HepG2 (cell line): ENCODE results near the gene GRB2. TPM values are rescaled to one million over a fixed set of nuclear protein-coding genes. Genes with fewer than 3 reads are reported as not detected.

Experiments
- ATAC-seq: fragments of 200-7000 bp; cut with Tn5 transposase; 3 replicates; pipeline ENCODE4 v1.9.1; 2020; ENCODE audit warnings: mild to moderate bottlenecking, moderate library complexity
- BruUV-seq: library from RNA; stranded (reverse); fragments of 400-500 nt; replicated peaks from 2 replicates; lab custom pipeline; 2021; lab: Mats Ljungman, UMichigan
- CTCF ChIA-PET: fragments of 300-600 bp; formaldehyde crosslinking; extraction: SDS; loops from one replicate; lab custom pipeline; 2021; ENCODE audit warnings: low total read pairs, inconsistent platforms, low intra/inter-chr PET ratio; lab: Yijun Ruan, JAX
- POLR2A ChIA-PET: fragments of 350-600 bp; sonication (Branson Sonifier 250); formaldehyde crosslinking; loops from one replicate; lab custom pipeline; 2020; ENCODE audit warnings: antibody characterized with exemption, inconsistent platforms; lab: Yijun Ruan, JAX
- DNase-seq: peaks from one replicate; pipeline ENCODE4 v3.0.0-alpha.2; 2015; ENCODE audit warnings: low spot score
- FAIRE-seq: peaks from 3 replicates; lab custom pipeline; 2011; peaks lifted over from hg19 to GRCh38; lab: Jason Lieb, UNC
- H2AFZ ChIP-seq: one replicate; pipeline ENCODE4 v1.6.1; 2011; ENCODE audit warnings: low read length, inconsistent platforms
- H3K27ac ChIP-seq: fragments of 300-600 bp; 3 replicates; pipeline ENCODE4 v1.8.0; 2011; ENCODE audit warnings: mixed run types, mild to moderate bottlenecking, mixed read lengths, low read length, inconsistent platforms; ENCODE audit not compliant: insufficient read depth; ENCODE audit errors: extremely low read length
- H3K27me3 ChIP-seq, 2 experiments: fragments of 200-600 bp in 1 of 2; 2 replicates in 1 of 2; 3 replicates in 1 of 2; pipeline versions ENCODE4 v1.6.0 to v1.8.0; 2011; ENCODE audit warnings: low read length in 2 of 2, mild to moderate bottlenecking in 2 of 2, moderate library complexity in 2 of 2, inconsistent platforms in 1 of 2; ENCODE audit not compliant: insufficient read depth in 2 of 2, control insufficient read depth in 1 of 2
- H3K36me3 ChIP-seq, 2 experiments: fragments of 200-600 bp in 1 of 2; replicated peaks in 1 of 2; 2 replicates in 1 of 2; 3 replicates in 1 of 2; pipeline versions ENCODE4 v1.5.1 to v1.8.0; 2011; ENCODE audit warnings: low read length in 2 of 2, inconsistent platforms in 1 of 2; ENCODE audit not compliant: insufficient read depth in 2 of 2, control insufficient read depth in 1 of 2
- H3K4me1 ChIP-seq: 2 replicates; pipeline ENCODE4 v1.5.1; 2012; ENCODE audit warnings: low read length, inconsistent platforms; ENCODE audit not compliant: insufficient read depth
- H3K4me2 ChIP-seq: 2 replicates; pipeline ENCODE4 v1.6.0; 2011; ENCODE audit warnings: low read depth, low read length, inconsistent platforms
- H3K4me3 ChIP-seq, 3 experiments: fragments of 200-600 bp in 1 of 3; sonication (generic), shearing (Covaris generic) in 1 of 3; replicated peaks in 1 of 3; 2 replicates each; pipeline ENCODE4 v1.5.1; 2011 to 2016; ENCODE audit warnings: low read length in 3 of 3, inconsistent platforms in 2 of 3, low read depth in 2 of 3, mild to moderate bottlenecking in 2 of 3, control low read depth in 1 of 3, mixed read lengths in 1 of 3; ENCODE audit not compliant: insufficient read depth in 1 of 3
- H3K79me2 ChIP-seq: one replicate; pipeline ENCODE4 v1.6.1; 2011; ENCODE audit warnings: low read length, inconsistent platforms; ENCODE audit not compliant: insufficient read depth
- H3K9ac ChIP-seq: 2 replicates; pipeline ENCODE4 v1.6.0; 2011; ENCODE audit warnings: mild to moderate bottlenecking, low read depth, low read length, inconsistent platforms; ENCODE audit not compliant: insufficient read depth
- H3K9me3 ChIP-seq: 2 replicates; pipeline ENCODE4 v1.5.1; 2012; ENCODE audit warnings: mild to moderate bottlenecking, low read length
- H4K20me1 ChIP-seq: 2 replicates; pipeline ENCODE4 v1.6.0; 2011; ENCODE audit warnings: inconsistent platforms, mild to moderate bottlenecking, low read length, moderate library complexity; ENCODE audit not compliant: insufficient read depth
- CHD2 ChIP-seq: IDR thresholded peaks from 2 replicates; pipeline ENCODE4 v1.6.1; 2011; ENCODE audit warnings: low read depth, low read length, improper control_type of control experiment
- ISX ChIP-seq: sonication (generic); formaldehyde crosslinking; conservative IDR thresholded peaks from 2 replicates; pipeline ENCODE4 v1.5.0; 2020; ENCODE audit warnings: missing genetic modification reagents
- RXRA ChIP-seq: sonication (generic); formaldehyde crosslinking; IDR thresholded peaks from 2 replicates; pipeline ENCODE4 v1.5.1; 2020; ENCODE audit warnings: missing genetic modification reagents
- SMAD9 ChIP-seq: sonication (generic); formaldehyde crosslinking; IDR thresholded peaks from 2 replicates; pipeline ENCODE4 v1.5.1; 2020; ENCODE audit warnings: mild to moderate bottlenecking, missing genetic modification reagents
- ZNF121 ChIP-seq: sonication (generic); formaldehyde crosslinking; IDR thresholded peaks from 2 replicates; pipeline ENCODE4 v1.5.0; 2020; ENCODE audit warnings: mild to moderate bottlenecking, missing genetic modification reagents
- ZNF770 ChIP-seq: sonication (generic); formaldehyde crosslinking; IDR thresholded peaks from 2 replicates; pipeline ENCODE4 v1.5.0; 2020; ENCODE audit warnings: mild to moderate bottlenecking, missing genetic modification reagents
- WGBS: methylation state at CpG from one replicate; pipeline ENCODE4 v1.1.6; 2017; ENCODE audit warnings: low lambda C conversion rate; 5-methylcytosine and 5-hydroxymethylcytosine counted together
- in situ Hi-C: cut with HindIII; loops from 2 replicates; pipeline ENCODE4 v1.10.0; 2017; ENCODE audit warnings: low pct_unique_long_range_greater_than_20kb; ENCODE audit not compliant: extremely low pct_ligation_motif_present
- intact Hi-C: fragments of 100-400 bp; cut with micrococcal nuclease; formaldehyde crosslinking; loops from one replicate; pipeline ENCODE4 v1.10.0; 2022; ENCODE audit not compliant: unreplicated experiment
- polyA plus RNA-seq, 8 experiments: library from polyadenylated mRNA; depleted of rRNA in 3 of 8; stranded (reverse) in 7 of 8; unstranded in 1 of 8; fragments of >200 nt; fragmentation: Illumina TruSeq in 4 of 8; extraction: Trizol in 4 of 8; gene quantifications; 2 replicates each; pipeline versions ENCODE4 v1.2.1 to v1.2.3, GENCODE V29; 2011 to 2016; ENCODE audit warnings: low read depth in 4 of 8, missing spikeins in 1 of 8, mixed read lengths in 1 of 8; ENCODE audit not compliant: insufficient read depth in 1 of 8
- total RNA-seq, 5 experiments: library from RNA; depleted of rRNA; stranded (reverse); fragments of >200 nt; fragmentation: Illumina TruSeq; extraction: Trizol; gene quantifications; 2 replicates each; pipeline ENCODE4 v1.2.3, GENCODE V29; 2016; ENCODE audit warnings: low read depth in 1 of 5
- TF ChIP-seq, protein P1 (sequence below), 2 experiments: sonication (generic) in 1 of 2; formaldehyde crosslinking in 1 of 2; IDR thresholded peaks; 2 replicates each; pipeline versions ENCODE4 v1.6.1 to v1.9.0; 2014 to 2022; ENCODE audit warnings: antibody characterized with exemption in 1 of 2, borderline replicate concordance in 1 of 2, inconsistent platforms in 1 of 2, low read depth in 1 of 2, missing genetic modification reagents in 1 of 2
- TF ChIP-seq, protein P2 (sequence below): sonication (generic); IDR thresholded peaks from 2 replicates; pipeline ENCODE4 v1.6.1; 2016; ENCODE audit warnings: low read depth, borderline replicate concordance

Gene GRB2
- total and polyA plus RNA-seq, 2 of the 13 experiments (the other 11 are each of a cell fraction or from before 2014, with no cell fraction given) = 84.6 to 92.3 TPM

GRCh38 chr17:75400326-75400939 is 5.0 kb downstream of the GRB2 start:
- H3K36me3 ChIP-seq = peaks cover 2 to 5% of the 10 kb centered on the region in 2 experiments; a peak in 2 of 5 replicates
- H3K4me2 ChIP-seq = no peak overlapping the region
- intact Hi-C loops = no loop called here
- WGBS = 97% methylated on average over 8 of the region's 8 CpGs
- H2AFZ ChIP-seq = no peak overlapping the region
- in situ Hi-C loops = no loop called here
- CTCF ChIA-PET = no interaction called here
- DNase-seq (no peak), FAIRE-seq (no peak), ATAC-seq (no peak)
- POLR2A ChIA-PET = no interaction called here
- peaks cover 30% of the 10 kb centered on the region for H4K20me1 ChIP-seq
- no peaks in the 10 kb centered on the region; a peak in 1 of 5 replicates for H3K27me3 ChIP-seq
- no peak overlapping the region for H3K4me3 ChIP-seq
- peaks cover 95% of the 10 kb centered on the region for H3K79me2 ChIP-seq
- no peak overlapping the region for H3K27ac ChIP-seq
- peaks cover 58% of the 10 kb centered on the region for H3K4me1 ChIP-seq
- TF ChIP-seq ISX (CRISPR knock-in tag) (no peak), SMAD9 (CRISPR knock-in tag) (no peak), RXRA (CRISPR knock-in tag) (0 out of 2 replicates have a peak, but pooled peaks have one; percentile 24)
- BruUV-seq = no TSS peak
- no peak overlapping the region for H3K9ac ChIP-seq
- H3K9me3 ChIP-seq = no peaks in the 10 kb centered on the region

DNA sequence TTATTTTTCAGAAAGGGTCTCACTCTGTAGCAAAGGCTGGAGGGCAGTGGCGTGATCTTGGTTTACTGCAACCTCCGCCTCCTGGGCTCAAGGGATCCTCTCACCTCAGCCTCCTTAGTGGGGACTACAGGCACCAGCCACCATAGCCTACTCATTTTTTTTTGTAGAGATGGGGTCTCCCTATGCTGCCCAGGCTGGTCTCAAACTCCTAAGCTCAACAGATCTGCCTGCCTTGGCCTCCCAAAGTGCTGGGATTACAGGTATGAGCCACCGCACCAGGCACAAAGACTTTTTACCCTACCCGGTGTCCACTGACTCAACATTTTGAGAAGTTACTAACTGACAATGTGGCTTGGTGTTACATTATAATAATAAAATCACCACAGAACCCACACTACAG is 7.2 kb downstream of the GRB2 start:
- H3K36me3 ChIP-seq = peaks cover 2 to 5% of the 10 kb centered on the region in 2 experiments; a peak in 2 of 5 replicates
- ATAC-seq (no peak), FAIRE-seq (no peak), DNase-seq (no peak)
- H3K79me2 ChIP-seq = peaks cover 95% of the 10 kb centered on the region
- ChIA-PET CTCF (no interaction called here), POLR2A (interaction anchor here (2.2 kb wide), 1 partner anchor 15 kb away, joined by 7 read pairs; no protein-coding TSS in a partner anchor)
- H3K4me2 ChIP-seq = no peak overlapping the region
- BruUV-seq = no TSS peak
- H3K9me3 ChIP-seq = no peaks in the 10 kb centered on the region
- intact Hi-C loops (no loop called here), in situ Hi-C loops (no loop called here)
- H3K4me1 ChIP-seq = peaks cover 62% of the 10 kb centered on the region
- H2AFZ ChIP-seq = no peak overlapping the region
- H3K9ac ChIP-seq = no peak overlapping the region
- peaks cover 0 to 3% of the 10 kb centered on the region in 2 experiments; a peak in 1 of 5 replicates for H3K27me3 ChIP-seq
- peaks cover 30% of the 10 kb centered on the region for H4K20me1 ChIP-seq
- no peak overlapping the region for H3K4me3 ChIP-seq
- WGBS = 91% methylated on average over 4 of the region's 4 CpGs
- no peak overlapping the region for H3K27ac ChIP-seq
- TF ChIP-seq CHD2 (no peak), ZNF770 (CRISPR knock-in tag) (peak; percentile 22), ZNF121 (CRISPR knock-in tag) (peak; percentile 58; the same call in 1 of the 2 replicates)
- TF ChIP-seq, protein P1, sequence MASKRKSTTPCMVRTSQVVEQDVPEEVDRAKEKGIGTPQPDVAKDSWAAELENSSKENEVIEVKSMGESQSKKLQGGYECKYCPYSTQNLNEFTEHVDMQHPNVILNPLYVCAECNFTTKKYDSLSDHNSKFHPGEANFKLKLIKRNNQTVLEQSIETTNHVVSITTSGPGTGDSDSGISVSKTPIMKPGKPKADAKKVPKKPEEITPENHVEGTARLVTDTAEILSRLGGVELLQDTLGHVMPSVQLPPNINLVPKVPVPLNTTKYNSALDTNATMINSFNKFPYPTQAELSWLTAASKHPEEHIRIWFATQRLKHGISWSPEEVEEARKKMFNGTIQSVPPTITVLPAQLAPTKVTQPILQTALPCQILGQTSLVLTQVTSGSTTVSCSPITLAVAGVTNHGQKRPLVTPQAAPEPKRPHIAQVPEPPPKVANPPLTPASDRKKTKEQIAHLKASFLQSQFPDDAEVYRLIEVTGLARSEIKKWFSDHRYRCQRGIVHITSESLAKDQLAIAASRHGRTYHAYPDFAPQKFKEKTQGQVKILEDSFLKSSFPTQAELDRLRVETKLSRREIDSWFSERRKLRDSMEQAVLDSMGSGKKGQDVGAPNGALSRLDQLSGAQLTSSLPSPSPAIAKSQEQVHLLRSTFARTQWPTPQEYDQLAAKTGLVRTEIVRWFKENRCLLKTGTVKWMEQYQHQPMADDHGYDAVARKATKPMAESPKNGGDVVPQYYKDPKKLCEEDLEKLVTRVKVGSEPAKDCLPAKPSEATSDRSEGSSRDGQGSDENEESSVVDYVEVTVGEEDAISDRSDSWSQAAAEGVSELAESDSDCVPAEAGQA (IDR thresholded peaks at IDR 0.05; ENCODE audit: low read depth) = no peak
- TF ChIP-seq, protein P1 (CRISPR knock-in tag; IDR thresholded peaks at IDR 0.05; ENCODE audit: borderline replicate concordance) = no peak
- TF ChIP-seq, protein P2, sequence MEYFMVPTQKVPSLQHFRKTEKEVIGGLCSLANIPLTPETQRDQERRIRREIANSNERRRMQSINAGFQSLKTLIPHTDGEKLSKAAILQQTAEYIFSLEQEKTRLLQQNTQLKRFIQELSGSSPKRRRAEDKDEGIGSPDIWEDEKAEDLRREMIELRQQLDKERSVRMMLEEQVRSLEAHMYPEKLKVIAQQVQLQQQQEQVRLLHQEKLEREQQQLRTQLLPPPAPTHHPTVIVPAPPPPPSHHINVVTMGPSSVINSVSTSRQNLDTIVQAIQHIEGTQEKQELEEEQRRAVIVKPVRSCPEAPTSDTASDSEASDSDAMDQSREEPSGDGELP = no peak
